G401.6 (cell line): ENCODE results near the gene BRD3.
"Not testable (repeated sequence)": the region's sequence is repeated elsewhere in the genome, so short reads cannot be mapped to it uniquely, and the experiment has no call there.

Source experiments
- FAIRE-seq: peaks from 2 replicates; lab custom pipeline; 2012; peaks lifted over from hg19 to GRCh38; lab: Jason Lieb, UNC

BRD3 gene

GRCh38 chr9:133991214-133991921 is 76.5 kb downstream of the BRD3 start:
- no peak for FAIRE-seq

GRCh38 chr9:133990366-133991213 is 77.2 kb downstream of the BRD3 start:
- no peak for FAIRE-seq

- FAIRE-seq: no peak
Observed at GRCh38 chr9:133989625-133990365, 78.0 kb downstream of the BRD3 start.

GRCh38 chr9:133988771-133989170 is 79.1 kb downstream of the BRD3 start:
- not testable (repeated sequence) for FAIRE-seq

GRCh38 chr9:133987946-133988665 is 79.7 kb downstream of the BRD3 start:
- FAIRE-seq: no peak

GRCh38 chr9:133987446-133987788 is 80.4 kb downstream of the BRD3 start:
- FAIRE-seq: no peak

- FAIRE-seq: no peak
Observed at GRCh38 chr9:133986774-133987445, 80.9 kb downstream of the BRD3 start.

- no peak for FAIRE-seq
Observed at GRCh38 chr9:133986061-133986460, 81.8 kb downstream of the BRD3 start.

- FAIRE-seq: no peak
Observed at GRCh38 chr9:133982971-133983720, 84.7 kb downstream of the BRD3 start.

- no peak for FAIRE-seq
Observed at GRCh38 chr9:133981958-133982681, 85.7 kb downstream of the BRD3 start.

- no peak for FAIRE-seq
Observed at GRCh38 chr9:133981589-133981957, 86.3 kb downstream of the BRD3 start.

GRCh38 chr9:133980864-133981588 is 86.8 kb downstream of the BRD3 start:
- FAIRE-seq: no peak
